NT2/D1 (cell line): Measurements from ENCODE around the gene XPR1.

ENCODE experiments used
- YY1 ChIP-seq: IDR thresholded peaks from 2 replicates; pipeline ENCODE4 v1.6.1; 2011; ENCODE audit not compliant: insufficient read length, insufficient read depth
- ZNF274 ChIP-seq: IDR thresholded peaks from 2 replicates; pipeline ENCODE4 v1.6.1; 2011; ENCODE audit warnings: mild to moderate bottlenecking, low read depth, low read length

DNA sequence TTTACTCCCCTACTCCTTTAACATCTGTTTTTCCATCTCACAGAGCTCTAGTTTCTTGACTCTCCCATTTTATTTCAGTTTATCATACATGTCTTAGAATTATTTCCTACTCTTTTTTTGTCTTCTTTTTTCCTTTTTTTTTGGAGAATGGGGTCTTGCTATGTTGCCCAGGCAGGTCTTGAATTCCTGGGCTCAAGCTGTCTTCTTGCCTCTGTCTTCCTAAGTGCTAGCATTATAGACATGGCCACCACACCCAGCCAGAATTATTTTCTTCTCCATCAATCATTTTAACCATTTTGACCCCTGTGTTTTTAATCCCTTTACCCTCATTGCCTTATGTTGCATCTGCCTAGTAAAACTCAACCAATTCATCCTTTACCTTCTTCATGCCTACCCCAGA lies 157.6 kb downstream of the XPR1 start:
- TF ChIP-seq ZNF274 (no peak), YY1 (no peak)
